ENCODE measurements around the gene CHTOP. TPM values are rescaled to one million over a fixed set of nuclear protein-coding genes. Genes with fewer than 3 reads are reported as not detected.

CHTOP gene
- polyA plus RNA-seq, 3 donors, result 35.6 to 43.7 (median 40.3) TPM

- H3K27ac ChIP-seq (ENCODE audit: low read depth, low read length), result no peak overlapping the region
- WGBS, 3 donors, result 68 to 86% (median 84%) methylated on average over 1 of the region's 1 CpG
Observed at GRCh38 chr1:153611356-153611755, 22.5 kb upstream of the CHTOP start.

DNA sequence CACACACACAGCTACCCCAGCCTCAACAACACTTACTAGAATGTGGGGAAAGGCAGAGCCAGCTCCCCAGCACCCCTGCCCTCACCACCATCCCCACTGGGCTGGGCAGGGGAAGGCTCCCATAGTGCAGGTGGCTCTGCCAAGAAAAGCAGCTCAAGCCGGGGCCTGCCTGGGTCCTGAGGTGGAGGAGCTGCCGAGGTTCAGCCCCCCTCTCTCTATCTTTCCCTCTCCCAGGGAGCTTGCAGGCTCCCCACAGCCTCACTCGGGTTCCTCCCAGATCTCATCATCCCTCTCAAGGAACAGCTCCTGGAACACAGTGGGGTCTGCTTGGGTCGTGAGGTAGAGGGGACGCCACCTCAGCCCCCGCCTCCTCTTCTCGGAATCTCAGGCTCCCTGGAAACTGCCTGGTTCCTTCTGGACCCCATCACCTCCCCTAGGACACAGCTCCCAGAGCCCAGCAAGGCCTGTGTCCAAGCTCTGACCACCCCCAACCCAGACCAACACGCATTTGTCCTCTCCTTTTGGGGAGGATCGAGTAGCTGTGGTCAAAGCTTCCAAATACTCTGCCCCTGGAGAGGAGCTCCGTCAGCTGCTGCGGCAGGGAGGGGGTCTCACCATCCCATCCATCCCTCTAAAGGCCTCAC, 21.6 kb upstream of the CHTOP start:
- 26 to 67% (median 60%) methylated on average over 10 to 11 of the region's 11 CpGs for WGBS, 3 donors
- peak overlapping the region; percentile 21 for H3K27ac ChIP-seq (ENCODE audit: low read depth, low read length)

GRCh38 chr1:153612755-153613331, 21.0 kb upstream of the CHTOP start, which contains the start of gene S100A16:
Gene S100A16 (minus strand): TSS chr1:153613137. CDS start chr1:153608151, 4,986 bp downstream.
- 30 to 60% (median 53%) methylated on average over 9 of the region's 9 CpGs for WGBS, 3 donors
- H3K27ac ChIP-seq (ENCODE audit: low read depth, low read length), result peak within 1 kb of the TSS; percentile 21

DNA sequence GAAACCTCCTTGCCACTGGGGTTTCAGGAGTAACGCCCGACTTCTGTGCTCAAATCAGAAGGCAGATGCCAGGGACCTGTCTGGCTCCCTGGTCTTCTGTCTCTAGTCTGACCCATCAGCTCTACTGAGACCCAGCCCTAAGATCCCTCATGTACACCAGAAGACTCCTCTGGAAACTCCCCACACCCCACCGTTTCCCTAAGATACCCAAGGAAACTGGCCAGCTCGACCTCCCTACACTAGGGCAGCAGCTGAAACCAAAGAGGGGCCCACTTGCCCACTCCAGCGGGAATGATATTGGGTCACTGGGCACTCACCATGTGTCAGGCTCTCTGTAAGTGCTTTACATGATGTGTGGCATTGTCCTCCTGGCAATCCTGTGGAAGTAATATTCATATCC, 20.5 kb upstream of the CHTOP start:
- 78 to 88% (median 80%) methylated on average over 5 of the region's 5 CpGs for WGBS, 3 donors
- H3K27ac ChIP-seq (ENCODE audit: low read depth, low read length), result no peak overlapping the region

- no peak overlapping the region for H3K27ac ChIP-seq (ENCODE audit: low read depth, low read length)
- WGBS, 3 donors, result 64 to 89% (median 76%) methylated on average over 2 of the region's 2 CpGs
Observed at GRCh38 chr1:153614189-153614900, 19.5 kb upstream of the CHTOP start.

- H3K27ac ChIP-seq (ENCODE audit: low read depth, low read length), result no peak overlapping the region
- WGBS, 3 donors, result 91 to 93% (median 92%) methylated on average over 7 of the region's 7 CpGs
Observed at GRCh38 chr1:153614906-153615305, 19.0 kb upstream of the CHTOP start.

DNA sequence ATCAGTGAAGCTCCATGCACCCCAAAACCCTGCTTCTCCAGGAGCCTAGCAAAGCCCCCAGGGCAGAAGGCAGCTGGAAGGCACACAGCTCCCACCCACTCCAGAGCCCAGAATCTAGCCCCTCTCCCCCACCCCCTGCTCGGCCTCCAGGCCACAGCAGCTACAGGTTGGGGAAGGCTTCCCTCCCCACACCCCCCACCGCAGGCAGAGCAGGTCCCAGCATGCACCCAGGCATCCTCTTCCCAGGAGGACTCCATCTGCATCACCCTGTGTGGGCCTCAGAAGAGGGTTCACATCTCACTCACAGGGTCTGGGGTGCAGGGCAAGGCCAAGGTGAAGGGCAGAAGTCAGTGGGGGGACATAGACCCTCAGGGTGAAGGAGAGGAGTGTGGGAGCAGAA, 18.5 kb upstream of the CHTOP start:
- 81 to 98% (median 88%) methylated on average over 2 of the region's 2 CpGs for WGBS, 3 donors
- no peak overlapping the region for H3K27ac ChIP-seq (ENCODE audit: low read depth, low read length)

GRCh38 chr1:153616144-153616916, 17.5 kb upstream of the CHTOP start, which contains the start of gene S100A14:
Gene S100A14 (minus strand): TSS chr1:153616325. CDS start chr1:153615858, 467 bp downstream.
- WGBS, 3 donors, result 65 to 73% (median 70%) methylated on average over 9 to 10 of the region's 10 CpGs
- no peak within 1 kb of the TSS for H3K27ac ChIP-seq (ENCODE audit: low read depth, low read length)

GRCh38 chr1:153616917-153617311, 17.0 kb upstream of the CHTOP start:
- WGBS, 3 donors, result 72 to 88% (median 74%) methylated on average over 5 of the region's 5 CpGs
- no peak overlapping the region for H3K27ac ChIP-seq (ENCODE audit: low read depth, low read length)

- 13 to 46% (median 37%) methylated on average over 6 of the region's 6 CpGs for WGBS, 3 donors
- no peak overlapping the region for H3K27ac ChIP-seq (ENCODE audit: low read depth, low read length)
Observed at GRCh38 chr1:153617663-153618062, 16.2 kb upstream of the CHTOP start.

DNA sequence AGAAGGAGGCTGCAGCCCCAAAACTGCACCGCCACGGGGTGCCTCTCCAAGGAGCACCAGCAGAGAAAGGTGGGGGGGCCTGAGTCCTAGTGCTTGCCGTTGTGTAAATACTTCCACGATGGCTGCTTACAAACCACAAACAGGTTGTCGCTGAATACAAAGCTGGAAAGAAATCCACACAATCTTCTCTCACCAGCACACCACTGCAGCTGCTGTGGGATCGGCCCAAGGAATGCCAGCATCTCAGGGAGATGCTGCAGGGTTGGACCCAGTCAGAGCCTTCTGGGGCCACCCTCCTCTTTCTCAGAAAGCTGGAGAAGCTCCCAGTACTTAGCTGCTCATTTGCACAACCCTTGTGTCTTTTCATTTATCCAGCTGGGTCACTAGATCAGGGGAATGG, 14.7 kb upstream of the CHTOP start:
- WGBS, 3 donors, result 91 to 96% (median 94%) methylated on average over 6 of the region's 6 CpGs
- no peak overlapping the region for H3K27ac ChIP-seq (ENCODE audit: low read depth, low read length)

DNA sequence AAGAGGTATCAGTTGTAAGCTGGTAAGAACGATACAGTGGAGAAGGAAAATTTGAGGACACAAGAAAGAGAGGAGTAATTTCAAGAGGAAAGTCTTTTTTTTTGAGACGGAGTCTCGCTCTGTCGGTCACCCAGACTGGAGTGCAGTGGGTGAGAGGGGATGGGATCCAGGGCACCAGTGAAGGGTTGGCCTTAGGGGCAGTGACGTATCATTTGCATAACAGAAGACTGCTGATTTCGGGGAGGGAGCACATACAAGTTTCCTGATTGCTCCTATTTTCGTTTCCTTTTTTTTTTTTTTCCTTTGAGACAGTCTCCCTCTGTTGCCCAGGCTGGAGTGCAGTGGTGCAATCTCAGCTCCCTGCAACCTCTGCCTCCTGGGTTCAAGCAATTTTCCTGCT, 10.8 kb upstream of the CHTOP start:
- WGBS, 3 donors, result 55 to 82% (median 68%) methylated on average over 7 of the region's 7 CpGs
- H3K27ac ChIP-seq (ENCODE audit: low read depth, low read length), result no peak overlapping the region

DNA sequence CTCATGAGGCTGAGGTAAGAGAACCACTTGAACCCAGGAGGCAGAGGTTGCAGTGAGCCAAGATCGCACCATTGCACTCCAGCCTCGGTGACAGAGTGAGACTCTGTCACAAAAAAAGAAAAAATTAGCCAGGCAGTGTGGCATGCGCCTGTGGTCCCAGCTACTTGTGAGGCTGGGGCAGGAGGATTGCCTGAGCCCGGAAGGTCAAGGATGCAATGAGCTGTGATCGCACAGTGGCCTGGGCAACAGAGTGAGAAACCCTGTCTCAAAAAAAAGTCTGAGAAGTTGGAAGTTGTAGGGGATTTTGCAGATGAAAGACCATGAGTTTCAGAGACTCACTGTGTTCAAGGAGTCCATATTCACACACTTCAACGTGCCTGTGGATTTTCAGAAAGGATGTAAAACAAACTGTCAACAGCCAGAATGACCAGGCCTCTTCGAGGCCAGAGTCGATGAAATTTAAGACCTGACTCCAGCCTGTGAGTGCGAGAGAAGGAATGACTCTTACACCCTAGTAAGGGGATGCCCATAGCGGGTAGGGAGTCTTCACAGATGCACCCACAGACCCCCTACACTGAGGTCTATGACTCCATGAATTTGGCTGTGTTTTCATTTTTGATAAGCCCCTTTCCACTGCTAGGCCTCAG, 8.8 kb upstream of the CHTOP start:
- H3K27ac ChIP-seq (ENCODE audit: low read depth, low read length), result no peak overlapping the region
- 88 to 94% (median 89%) methylated on average over 10 of the region's 10 CpGs for WGBS, 3 donors

DNA sequence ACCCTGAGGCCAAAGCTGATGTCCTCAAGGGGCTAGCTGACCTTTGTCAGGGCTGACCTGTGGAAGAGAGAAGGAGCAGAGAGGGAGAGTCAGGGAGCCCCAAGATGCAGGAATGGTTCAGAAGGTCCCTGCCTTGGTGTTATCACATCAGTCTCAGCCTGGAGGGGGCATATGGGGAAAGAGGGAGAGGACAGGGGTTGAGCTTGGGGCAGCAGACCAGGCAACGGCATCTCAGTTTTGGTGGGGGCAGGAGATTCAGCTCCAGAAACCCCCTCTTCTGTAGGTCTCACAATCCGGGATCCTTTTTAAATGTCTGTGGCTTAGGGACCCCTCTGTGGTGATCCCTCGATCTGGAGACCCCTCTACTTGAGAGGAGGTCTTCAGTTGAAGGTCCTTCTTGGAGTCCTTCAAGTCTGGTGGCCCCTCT, 7.4 kb upstream of the CHTOP start:
- H3K27ac ChIP-seq (ENCODE audit: low read depth, low read length), result peak overlapping the region; percentile 7
- 47 to 66% (median 51%) methylated on average over 3 of the region's 3 CpGs for WGBS, 3 donors

GRCh38 chr1:153626904-153627714, 6.8 kb upstream of the CHTOP start, which contains the start of gene S100A13:
Gene S100A13 (minus strand): TSS chr1:153627505. CDS start chr1:153626472, 1,033 bp downstream.
- peak within 1 kb of the TSS; percentile 7 for H3K27ac ChIP-seq (ENCODE audit: low read depth, low read length)
- WGBS, 3 donors, result 9 to 19% (median 11%) methylated on average over 27 to 28 of the region's 28 CpGs

DNA sequence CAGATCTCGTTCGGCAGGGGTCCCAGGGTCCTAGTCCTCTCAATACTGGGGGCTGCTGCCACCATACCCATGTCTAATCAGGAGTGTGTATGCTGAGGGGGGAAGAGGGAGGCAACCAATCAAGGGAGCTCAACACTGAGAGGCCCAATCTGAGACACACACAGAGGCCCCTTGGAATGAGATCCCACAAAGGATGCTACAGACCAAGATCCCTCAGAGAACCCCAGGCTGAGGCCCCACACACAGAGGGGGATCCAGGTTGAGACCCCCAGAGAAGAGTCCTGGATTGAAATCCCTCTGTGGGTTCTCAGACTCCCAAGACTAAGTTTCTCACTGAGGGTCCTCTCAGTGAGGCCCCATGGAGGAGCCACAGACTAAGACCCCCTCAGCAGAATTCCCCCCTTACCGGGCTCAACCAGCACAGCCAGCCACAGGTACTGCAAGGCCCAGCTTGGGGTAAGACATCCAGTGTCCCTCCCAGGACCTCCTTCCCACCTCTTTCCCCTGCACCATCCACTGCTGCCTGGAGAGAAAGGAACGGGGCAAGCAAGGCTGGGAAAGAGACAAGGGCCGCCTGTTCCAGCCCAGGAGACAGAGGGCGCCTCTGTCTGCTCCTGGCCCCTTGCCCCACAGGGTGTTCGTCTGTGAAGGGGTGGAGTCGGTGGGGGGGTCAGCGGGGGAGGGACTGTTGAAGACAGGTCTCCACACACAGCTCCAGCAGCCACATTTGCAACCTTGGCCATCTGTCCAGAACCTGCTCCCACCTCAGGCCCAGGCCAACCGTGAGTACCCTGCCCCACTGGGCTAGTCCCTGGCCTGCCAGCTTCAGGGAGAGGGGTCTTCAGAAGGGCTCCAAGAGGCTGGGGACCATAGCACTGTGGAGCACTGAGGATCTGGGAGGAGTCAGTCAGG, 5.9 kb upstream of the CHTOP start, which contains the start of gene S100A1:
TSS of gene S100A1 (plus strand) at position 720 of the 912 bp plus-strand sequence. CDS start 2,088 bp downstream, outside the sequence.
- H3K27ac ChIP-seq (ENCODE audit: low read depth, low read length), result no peak within 1 kb of the TSS
- 55 to 65% (median 64%) methylated on average over 10 of the region's 10 CpGs for WGBS, 3 donors

Data from adipose tissue (tissue), 3 donors.